Retinal pigment epithelial cell (primary cell): Measurements from ENCODE around the gene AADAT.

Experiments
- DNase-seq: peaks from one replicate; pipeline ENCODE4 v3.0.0-alpha.2; 2010; ENCODE audit warnings: low read depth
- H3K4me3 ChIP-seq: 2 replicates; pipeline ENCODE4 v1.5.1; 2011; ENCODE audit warnings: mild to moderate bottlenecking, low read length, control low read depth, moderate library complexity
- TF ChIP-seq, protein P1 (sequence below): conservative IDR thresholded peaks from 2 replicates; pipeline ENCODE4 v1.5.1; 2011; ENCODE audit warnings: low read depth, low read length, control low read depth, inconsistent platforms

AADAT gene

DNA sequence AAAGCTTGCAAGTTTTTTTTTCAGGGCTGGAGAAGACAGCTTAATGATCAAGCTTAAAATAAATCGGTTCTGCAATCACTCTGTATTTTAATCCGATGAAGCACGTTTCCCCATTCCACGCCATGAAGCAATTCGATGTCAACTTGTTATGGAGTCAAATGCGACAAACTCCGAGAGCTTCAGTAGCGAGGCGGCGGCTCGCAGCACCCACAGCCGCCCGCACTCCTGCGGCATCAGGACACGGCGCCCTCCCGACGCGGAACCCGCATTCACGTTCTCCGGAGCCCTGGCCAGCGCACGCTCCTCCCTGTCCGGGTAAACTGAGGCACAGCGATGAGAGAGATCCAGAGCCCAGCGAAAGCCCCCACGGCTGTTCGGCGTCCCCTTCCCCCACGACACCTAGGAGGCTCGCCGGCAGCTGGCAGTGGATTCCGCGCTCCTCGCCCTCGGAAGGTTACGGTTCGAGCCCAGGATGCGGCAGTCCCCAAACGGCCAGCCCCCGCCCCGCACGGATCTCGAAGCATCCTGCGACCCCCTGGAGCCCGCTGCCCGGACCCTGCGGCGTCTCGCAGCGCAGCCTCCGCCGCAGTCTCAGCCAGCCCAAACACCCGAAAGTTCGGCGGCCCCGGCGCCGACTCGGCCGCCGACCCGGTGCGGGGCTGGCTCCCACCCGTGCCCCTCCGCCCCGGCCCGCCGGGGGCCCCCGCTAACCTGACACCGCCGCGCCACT, 64.1 kb downstream of the AADAT start:
- no peak for DNase-seq
- TF ChIP-seq, protein P1, sequence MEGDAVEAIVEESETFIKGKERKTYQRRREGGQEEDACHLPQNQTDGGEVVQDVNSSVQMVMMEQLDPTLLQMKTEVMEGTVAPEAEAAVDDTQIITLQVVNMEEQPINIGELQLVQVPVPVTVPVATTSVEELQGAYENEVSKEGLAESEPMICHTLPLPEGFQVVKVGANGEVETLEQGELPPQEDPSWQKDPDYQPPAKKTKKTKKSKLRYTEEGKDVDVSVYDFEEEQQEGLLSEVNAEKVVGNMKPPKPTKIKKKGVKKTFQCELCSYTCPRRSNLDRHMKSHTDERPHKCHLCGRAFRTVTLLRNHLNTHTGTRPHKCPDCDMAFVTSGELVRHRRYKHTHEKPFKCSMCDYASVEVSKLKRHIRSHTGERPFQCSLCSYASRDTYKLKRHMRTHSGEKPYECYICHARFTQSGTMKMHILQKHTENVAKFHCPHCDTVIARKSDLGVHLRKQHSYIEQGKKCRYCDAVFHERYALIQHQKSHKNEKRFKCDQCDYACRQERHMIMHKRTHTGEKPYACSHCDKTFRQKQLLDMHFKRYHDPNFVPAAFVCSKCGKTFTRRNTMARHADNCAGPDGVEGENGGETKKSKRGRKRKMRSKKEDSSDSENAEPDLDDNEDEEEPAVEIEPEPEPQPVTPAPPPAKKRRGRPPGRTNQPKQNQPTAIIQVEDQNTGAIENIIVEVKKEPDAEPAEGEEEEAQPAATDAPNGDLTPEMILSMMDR, result no peak
- peak overlapping the region; percentile 74 for H3K4me3 ChIP-seq

DNA sequence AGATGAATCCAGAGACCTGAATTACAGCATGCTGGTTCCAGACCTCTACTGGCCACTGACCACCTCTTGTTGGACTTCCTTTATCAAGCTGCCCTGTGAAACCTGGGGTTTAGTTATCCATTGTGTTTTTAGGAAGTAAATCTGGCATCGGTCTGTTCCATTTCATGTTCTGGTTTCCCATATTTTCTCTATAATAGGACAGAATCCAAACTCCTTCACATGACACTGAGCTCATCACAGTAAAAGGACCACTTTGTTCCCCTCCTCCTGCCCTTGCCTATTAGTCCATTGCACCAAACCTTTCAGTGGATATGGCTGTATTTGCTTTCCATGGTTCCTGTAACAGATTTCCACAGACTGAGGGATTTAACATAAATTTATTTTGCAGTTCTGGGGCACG, 67.5 kb downstream of the AADAT start:
- TF ChIP-seq, protein P1, result no peak
- H3K4me3 ChIP-seq, result no peak overlapping the region
- no peak for DNase-seq

DNA sequence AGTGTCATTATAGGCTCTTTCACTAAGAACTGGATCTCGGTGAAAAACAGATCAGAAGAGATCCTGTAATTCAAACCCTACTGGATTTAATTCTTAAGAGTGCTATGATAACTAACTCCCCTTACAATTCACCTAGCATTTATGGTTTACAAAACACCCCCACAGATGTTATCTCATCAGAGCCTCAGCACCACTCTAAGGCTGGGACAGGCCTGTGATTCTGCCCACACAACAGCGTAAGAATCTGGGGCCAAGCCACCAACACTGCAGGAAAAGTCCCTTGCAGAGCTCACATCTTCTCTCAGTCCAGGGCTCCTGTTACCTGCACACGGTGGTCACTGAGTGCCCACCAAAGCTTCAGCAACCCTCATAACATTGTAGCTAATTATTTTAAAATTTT, 72.5 kb downstream of the AADAT start:
- DNase-seq, result no peak
- TF ChIP-seq, protein P1, result no peak
- H3K4me3 ChIP-seq, result no peak overlapping the region

DNA sequence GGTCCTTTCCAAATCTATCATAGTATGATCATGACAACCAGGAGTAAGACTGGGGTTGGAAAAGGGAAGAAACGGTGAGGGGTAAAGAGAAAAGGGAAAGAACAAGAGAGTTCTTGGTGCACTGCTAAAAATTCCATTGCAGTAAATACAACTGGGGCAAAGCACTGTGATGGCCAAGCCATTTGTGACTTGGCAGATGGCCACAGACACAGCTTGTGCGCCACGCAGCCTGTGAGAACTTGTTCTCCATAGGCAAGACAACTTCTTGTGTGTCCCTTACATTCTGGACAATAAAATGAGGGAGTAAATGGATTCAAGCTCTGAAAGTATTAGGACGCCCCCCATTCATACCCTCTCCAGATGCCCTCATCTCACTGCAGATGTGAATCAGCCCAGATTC, 74.5 kb downstream of the AADAT start:
- TF ChIP-seq, protein P1, result no peak
- no peak overlapping the region for H3K4me3 ChIP-seq
- no peak for DNase-seq

DNA sequence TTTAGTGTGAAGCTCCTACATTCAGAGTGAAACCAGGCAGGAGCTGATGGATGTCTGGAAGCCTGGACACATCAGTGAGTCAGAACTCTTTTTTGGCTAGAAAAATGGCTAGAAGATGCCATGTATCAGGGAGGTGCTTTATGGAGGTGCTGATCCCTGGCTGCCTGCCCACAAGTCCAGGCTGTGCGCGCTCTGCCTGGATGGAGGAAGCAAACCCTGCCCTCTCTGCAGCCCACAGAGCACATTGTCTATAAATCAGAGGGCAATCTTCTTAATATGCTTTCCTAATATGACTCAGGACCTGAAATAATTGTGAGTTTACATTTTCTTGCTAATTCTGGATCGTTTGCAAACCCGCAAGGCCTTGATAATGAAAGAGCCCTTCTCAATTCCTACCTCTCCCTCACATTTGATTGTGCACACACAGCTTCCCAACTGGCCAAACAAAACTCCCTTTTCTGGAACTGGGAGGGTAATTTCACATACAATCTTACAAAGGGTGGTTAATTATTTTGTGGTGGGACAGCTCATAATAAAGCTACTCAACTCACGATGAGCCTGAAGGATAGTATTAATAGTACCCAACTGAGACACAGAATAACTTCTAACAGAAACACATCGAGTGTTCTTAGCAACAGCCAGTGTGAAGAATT, 75.3 kb downstream of the AADAT start:
- TF ChIP-seq, protein P1, result no peak
- DNase-seq, result peak; percentile 24
- H3K4me3 ChIP-seq, result no peak overlapping the region

DNA sequence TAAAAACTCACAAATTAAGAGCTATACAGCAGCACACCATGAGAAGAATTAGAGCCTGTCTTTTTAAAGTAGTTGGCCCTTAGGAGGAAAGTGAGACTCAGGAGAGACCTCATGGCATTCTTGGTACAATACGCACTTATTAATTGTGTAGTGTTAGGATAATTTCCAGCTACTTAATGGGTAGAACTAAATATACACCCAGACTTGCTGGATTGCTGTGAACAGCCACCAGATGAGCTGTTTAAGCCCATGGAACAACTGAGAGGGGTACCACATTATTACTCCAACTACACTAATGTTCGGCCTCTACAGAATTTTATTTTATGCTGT, 77.2 kb downstream of the AADAT start:
- DNase-seq, result no peak
- no peak overlapping the region for H3K4me3 ChIP-seq
- TF ChIP-seq, protein P1, result no peak
